ENCODE measurements around the gene NCOA4.
"Not testable (repeated sequence)": the region's sequence is repeated elsewhere in the genome, so short reads cannot be mapped to it uniquely, and the experiment has no call there.

DNA sequence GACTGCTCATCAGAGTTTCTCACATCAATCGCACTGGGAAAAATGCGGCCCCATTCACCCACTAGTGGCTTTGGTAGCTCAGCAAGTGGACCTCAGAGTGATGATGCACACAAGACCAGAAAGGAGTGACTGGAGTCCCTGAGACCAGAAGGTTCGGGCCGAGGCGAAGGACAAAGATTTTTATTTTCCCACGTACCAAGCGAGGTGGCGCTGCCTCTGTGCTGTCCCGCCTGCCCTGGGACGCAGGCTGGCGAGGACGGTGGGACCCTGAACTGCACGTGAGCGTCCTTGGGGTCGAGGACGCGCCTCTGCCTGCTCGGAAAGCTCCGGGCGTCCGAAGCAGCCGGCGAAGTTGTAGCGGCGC, 58.7 kb downstream of the NCOA4 start:
- not testable (repeated sequence) for TF ChIP-seq ZNF121 (CRISPR knock-in tag; IDR thresholded peaks at IDR 0.05); CBFB (CRISPR knock-in tag; IDR thresholded peaks at IDR 0.05; ENCODE audit: low read depth)
- TF ChIP-seq, protein P1, sequence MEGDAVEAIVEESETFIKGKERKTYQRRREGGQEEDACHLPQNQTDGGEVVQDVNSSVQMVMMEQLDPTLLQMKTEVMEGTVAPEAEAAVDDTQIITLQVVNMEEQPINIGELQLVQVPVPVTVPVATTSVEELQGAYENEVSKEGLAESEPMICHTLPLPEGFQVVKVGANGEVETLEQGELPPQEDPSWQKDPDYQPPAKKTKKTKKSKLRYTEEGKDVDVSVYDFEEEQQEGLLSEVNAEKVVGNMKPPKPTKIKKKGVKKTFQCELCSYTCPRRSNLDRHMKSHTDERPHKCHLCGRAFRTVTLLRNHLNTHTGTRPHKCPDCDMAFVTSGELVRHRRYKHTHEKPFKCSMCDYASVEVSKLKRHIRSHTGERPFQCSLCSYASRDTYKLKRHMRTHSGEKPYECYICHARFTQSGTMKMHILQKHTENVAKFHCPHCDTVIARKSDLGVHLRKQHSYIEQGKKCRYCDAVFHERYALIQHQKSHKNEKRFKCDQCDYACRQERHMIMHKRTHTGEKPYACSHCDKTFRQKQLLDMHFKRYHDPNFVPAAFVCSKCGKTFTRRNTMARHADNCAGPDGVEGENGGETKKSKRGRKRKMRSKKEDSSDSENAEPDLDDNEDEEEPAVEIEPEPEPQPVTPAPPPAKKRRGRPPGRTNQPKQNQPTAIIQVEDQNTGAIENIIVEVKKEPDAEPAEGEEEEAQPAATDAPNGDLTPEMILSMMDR (IDR thresholded peaks at IDR 0.05) = not testable (repeated sequence)
- TF ChIP-seq, protein P2, sequence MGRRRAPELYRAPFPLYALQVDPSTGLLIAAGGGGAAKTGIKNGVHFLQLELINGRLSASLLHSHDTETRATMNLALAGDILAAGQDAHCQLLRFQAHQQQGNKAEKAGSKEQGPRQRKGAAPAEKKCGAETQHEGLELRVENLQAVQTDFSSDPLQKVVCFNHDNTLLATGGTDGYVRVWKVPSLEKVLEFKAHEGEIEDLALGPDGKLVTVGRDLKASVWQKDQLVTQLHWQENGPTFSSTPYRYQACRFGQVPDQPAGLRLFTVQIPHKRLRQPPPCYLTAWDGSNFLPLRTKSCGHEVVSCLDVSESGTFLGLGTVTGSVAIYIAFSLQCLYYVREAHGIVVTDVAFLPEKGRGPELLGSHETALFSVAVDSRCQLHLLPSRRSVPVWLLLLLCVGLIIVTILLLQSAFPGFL (CRISPR knock-in tag; IDR thresholded peaks at IDR 0.05; ENCODE audit: borderline replicate concordance) = not testable (repeated sequence)
- TF ChIP-seq, protein P3, sequence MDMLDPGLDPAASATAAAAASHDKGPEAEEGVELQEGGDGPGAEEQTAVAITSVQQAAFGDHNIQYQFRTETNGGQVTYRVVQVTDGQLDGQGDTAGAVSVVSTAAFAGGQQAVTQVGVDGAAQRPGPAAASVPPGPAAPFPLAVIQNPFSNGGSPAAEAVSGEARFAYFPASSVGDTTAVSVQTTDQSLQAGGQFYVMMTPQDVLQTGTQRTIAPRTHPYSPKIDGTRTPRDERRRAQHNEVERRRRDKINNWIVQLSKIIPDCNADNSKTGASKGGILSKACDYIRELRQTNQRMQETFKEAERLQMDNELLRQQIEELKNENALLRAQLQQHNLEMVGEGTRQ (CRISPR knock-in tag; IDR thresholded peaks at IDR 0.05) = not testable (repeated sequence)
- TF ChIP-seq, protein P4, sequence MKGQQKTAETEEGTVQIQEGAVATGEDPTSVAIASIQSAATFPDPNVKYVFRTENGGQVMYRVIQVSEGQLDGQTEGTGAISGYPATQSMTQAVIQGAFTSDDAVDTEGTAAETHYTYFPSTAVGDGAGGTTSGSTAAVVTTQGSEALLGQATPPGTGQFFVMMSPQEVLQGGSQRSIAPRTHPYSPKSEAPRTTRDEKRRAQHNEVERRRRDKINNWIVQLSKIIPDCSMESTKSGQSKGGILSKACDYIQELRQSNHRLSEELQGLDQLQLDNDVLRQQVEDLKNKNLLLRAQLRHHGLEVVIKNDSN (CRISPR knock-in tag; IDR thresholded peaks at IDR 0.05) = not testable (repeated sequence)

All from WTC11 (cell line).